ENCODE results near the gene SOBP. TPM values are rescaled to one million over a fixed set of nuclear protein-coding genes. Genes with fewer than 3 reads are reported as not detected.

SOBP gene
- total and polyA plus RNA-seq, 7 experiments from 2014 or later = 0.08 to 0.15 TPM; not detected in 5

DNA sequence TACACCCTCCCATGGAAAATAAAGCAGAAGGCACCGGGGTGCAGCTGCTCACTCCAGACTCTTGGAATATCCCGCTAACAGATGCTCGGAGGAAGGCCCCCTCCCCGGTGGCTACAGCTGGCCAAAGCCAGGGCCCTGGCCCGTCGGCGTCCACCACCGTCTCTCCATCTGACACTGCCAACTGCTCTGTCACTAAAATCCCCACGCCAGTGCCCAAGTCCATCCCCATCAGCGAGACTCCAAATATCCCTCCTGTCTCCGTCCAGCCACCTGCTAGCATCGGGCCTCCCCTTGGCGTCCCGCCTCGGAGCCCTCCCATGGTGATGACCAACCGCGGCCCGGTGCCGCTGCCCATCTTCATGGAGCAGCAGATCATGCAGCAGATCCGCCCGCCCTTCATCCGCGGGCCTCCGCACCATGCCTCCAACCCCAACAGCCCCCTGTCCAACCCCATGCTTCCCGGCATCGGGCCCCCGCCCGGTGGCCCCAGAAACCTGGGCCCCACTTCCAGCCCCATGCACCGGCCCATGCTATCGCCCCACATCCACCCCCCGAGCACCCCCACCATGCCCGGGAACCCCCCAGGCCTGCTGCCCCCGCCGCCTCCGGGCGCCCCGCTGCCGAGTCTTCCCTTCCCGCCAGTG is 143.9 kb downstream of the SOBP start:
- no peak overlapping the region for H3K4me3 ChIP-seq (ENCODE audit: low read length)
- CTCF ChIA-PET = interaction anchor here (0.6 kb wide), 1 partner anchor 1610 kb away, joined by 3 read pairs; no protein-coding TSS in a partner anchor
- H3K9me3 Mint-ChIP-seq = peaks cover 0 to 1% (median 0%) of the 10 kb centered on the region in 11 donors
- H3K4me1 Mint-ChIP-seq = peaks cover 0 to 16% (median 8%) of the 10 kb centered on the region in 7 donors
- intact Hi-C loops (cut with micrococcal nuclease) = no loop called here
- no peak for DNase-seq
- H3K27ac Mint-ChIP-seq = no peak overlapping the region
- ATAC-seq = no peak
- H3K36me3 Mint-ChIP-seq = peaks cover 0 to 5% (median 0%) of the 10 kb centered on the region in 5 donors
- H3K27ac ChIP-seq (ENCODE audit: low read depth, low read length) = no peak overlapping the region
- no peaks in the 10 kb centered on the region for H3K36me3 ChIP-seq (ENCODE audit: control insufficient read depth in 2 of 3, insufficient read depth in 3 of 3, low read length in 3 of 3)
- peaks cover 35 to 84% (median 58%) of the 10 kb centered on the region in 5 donors for H3K27me3 Mint-ChIP-seq
- peaks cover 5 to 9% of the 10 kb centered on the region in 2 donors for H3K27me3 ChIP-seq (ENCODE audit: control insufficient read depth in 2 of 2, insufficient read depth in 2 of 2, low read length in 2 of 2)
- peak overlapping the region; percentile 44 to 80 (median 69) for H3K4me3 Mint-ChIP-seq
- no peaks in the 10 kb centered on the region for H3K9me3 ChIP-seq (ENCODE audit: control insufficient read depth in 2 of 3, low read length in 3 of 3)
- H3K4me1 ChIP-seq (ENCODE audit: control insufficient read depth in 2 of 2, insufficient read depth in 2 of 2, low read length in 2 of 2) = no peaks in the 10 kb centered on the region
- POLR2A ChIA-PET = no interaction called here

DNA sequence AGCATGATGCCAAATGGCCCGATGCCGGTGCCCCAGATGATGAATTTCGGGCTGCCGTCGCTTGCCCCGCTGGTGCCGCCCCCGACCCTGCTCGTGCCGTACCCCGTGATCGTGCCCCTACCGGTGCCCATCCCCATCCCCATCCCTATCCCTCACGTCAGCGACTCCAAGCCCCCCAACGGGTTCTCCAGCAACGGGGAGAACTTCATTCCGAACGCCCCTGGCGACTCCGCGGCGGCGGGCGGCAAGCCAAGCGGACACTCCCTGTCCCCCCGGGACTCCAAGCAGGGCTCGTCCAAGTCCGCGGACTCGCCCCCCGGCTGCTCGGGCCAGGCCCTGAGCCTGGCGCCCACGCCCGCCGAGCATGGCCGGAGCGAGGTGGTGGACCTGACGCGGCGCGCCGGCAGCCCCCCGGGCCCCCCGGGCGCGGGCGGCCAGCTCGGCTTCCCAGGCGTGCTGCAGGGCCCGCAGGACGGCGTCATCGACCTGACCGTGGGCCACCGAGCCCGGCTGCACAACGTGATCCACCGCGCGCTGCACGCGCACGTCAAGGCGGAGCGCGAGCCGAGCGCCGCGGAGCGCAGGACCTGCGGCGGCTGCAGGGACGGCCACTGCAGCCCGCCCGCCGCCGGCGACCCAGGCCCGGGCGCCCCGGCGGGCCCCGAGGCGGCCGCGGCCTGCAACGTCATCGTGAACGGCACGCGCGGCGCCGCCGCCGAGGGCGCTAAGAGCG is 144.6 kb downstream of the SOBP start:
- Histone ChIP-seq H3K4me3 (ENCODE audit: low read length) (no peak overlapping the region), H3K4me1 (ENCODE audit: control insufficient read depth in 2 of 2, insufficient read depth in 2 of 2, low read length in 2 of 2) (no peaks in the 10 kb centered on the region), H3K27ac (ENCODE audit: low read depth, low read length) (no peak overlapping the region), H3K27me3 (ENCODE audit: control insufficient read depth in 2 of 2, insufficient read depth in 2 of 2, low read length in 2 of 2) (peaks cover 5 to 11% of the 10 kb centered on the region in 2 donors), H3K9me3 (ENCODE audit: control insufficient read depth in 2 of 3, low read length in 3 of 3) (no peaks in the 10 kb centered on the region), H3K36me3 (ENCODE audit: control insufficient read depth in 2 of 3, insufficient read depth in 3 of 3, low read length in 3 of 3) (no peaks in the 10 kb centered on the region)
- DNase-seq = no peak
- intact Hi-C loops (cut with micrococcal nuclease) = no loop called here
- H3K4me3 Mint-ChIP-seq = peak overlapping the region; percentile 44 to 80 (median 64)
- peaks cover 0 to 1% (median 0%) of the 10 kb centered on the region in 11 donors for H3K9me3 Mint-ChIP-seq
- no peak overlapping the region for H3K27ac Mint-ChIP-seq
- ChIA-PET CTCF (no interaction called here), POLR2A (no interaction called here)
- H3K4me1 Mint-ChIP-seq = peaks cover 0 to 16% (median 8%) of the 10 kb centered on the region in 7 donors
- peaks cover 0 to 5% (median 0%) of the 10 kb centered on the region in 5 donors for H3K36me3 Mint-ChIP-seq
- H3K27me3 Mint-ChIP-seq = peaks cover 41 to 86% (median 61%) of the 10 kb centered on the region in 5 donors
- peak; percentile 40 for ATAC-seq

DNA sequence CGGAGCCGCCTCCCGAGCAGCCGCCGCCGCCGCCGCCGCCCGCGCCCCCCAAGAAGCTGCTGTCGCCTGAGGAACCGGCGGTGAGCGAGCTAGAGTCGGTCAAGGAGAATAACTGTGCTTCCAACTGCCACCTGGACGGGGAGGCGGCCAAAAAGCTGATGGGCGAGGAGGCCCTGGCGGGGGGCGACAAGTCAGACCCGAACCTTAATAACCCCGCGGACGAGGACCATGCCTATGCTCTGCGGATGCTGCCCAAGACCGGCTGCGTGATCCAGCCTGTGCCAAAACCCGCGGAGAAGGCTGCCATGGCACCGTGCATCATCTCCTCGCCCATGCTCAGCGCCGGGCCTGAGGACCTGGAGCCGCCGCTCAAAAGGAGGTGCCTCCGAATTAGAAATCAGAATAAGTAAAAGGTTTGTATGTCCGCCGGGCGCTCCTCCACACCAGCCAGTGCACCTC is 145.2 kb downstream of the SOBP start:
- Mint-ChIP-seq H3K36me3 (peaks cover 0 to 5% (median 0%) of the 10 kb centered on the region in 5 donors), H3K27me3 (peaks cover 44 to 86% (median 63%) of the 10 kb centered on the region in 5 donors), H3K4me1 (peaks cover 0 to 16% (median 8%) of the 10 kb centered on the region in 7 donors), H3K4me3 (peak overlapping the region; percentile 28 to 80 (median 64)), H3K27ac (no peak overlapping the region), H3K9me3 (peaks cover 0 to 1% (median 0%) of the 10 kb centered on the region in 11 donors)
- ChIA-PET POLR2A (no interaction called here), CTCF (no interaction called here)
- Histone ChIP-seq H3K36me3 (ENCODE audit: control insufficient read depth in 2 of 3, insufficient read depth in 3 of 3, low read length in 3 of 3) (no peaks in the 10 kb centered on the region), H3K4me1 (ENCODE audit: control insufficient read depth in 2 of 2, insufficient read depth in 2 of 2, low read length in 2 of 2) (no peaks in the 10 kb centered on the region), H3K4me3 (ENCODE audit: low read length) (no peak overlapping the region), H3K9me3 (ENCODE audit: control insufficient read depth in 2 of 3, low read length in 3 of 3) (no peaks in the 10 kb centered on the region), H3K27me3 (ENCODE audit: control insufficient read depth in 2 of 2, insufficient read depth in 2 of 2, low read length in 2 of 2) (peaks cover 5 to 13% of the 10 kb centered on the region in 2 donors), H3K27ac (ENCODE audit: low read depth, low read length) (no peak overlapping the region)
- DNase-seq (no peak), ATAC-seq (no peak)
- intact Hi-C loops (cut with micrococcal nuclease) = no loop called here

DNA sequence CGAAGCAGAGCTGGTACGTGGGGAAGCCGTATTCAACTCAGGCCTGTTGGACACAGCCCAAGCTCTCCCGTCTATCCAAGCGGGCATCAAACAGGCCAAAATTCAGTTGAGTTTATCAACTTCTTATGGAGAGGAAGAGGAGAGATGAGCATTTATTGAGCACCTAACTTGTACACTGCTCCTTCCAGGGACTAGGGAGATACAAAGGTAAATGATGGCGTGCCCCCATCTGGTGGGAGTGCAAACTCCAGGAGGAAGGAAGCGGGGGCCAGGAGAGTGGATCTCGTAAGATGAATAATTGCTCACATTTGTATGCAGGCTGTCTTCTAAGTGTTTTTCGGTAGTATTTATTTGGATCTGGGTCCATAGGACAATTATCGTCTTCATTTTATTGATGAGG is 146.6 kb downstream of the SOBP start:
- no peak overlapping the region for H3K4me3 Mint-ChIP-seq
- H3K9me3 Mint-ChIP-seq = peaks cover 0 to 1% (median 0%) of the 10 kb centered on the region in 11 donors
- H3K27ac Mint-ChIP-seq = no peak overlapping the region
- H3K4me1 ChIP-seq (ENCODE audit: control insufficient read depth in 2 of 2, insufficient read depth in 2 of 2, low read length in 2 of 2) = no peaks in the 10 kb centered on the region
- ATAC-seq (no peak), DNase-seq (no peak)
- H3K27me3 Mint-ChIP-seq = peaks cover 44 to 90% (median 61%) of the 10 kb centered on the region in 5 donors
- H3K27me3 ChIP-seq (ENCODE audit: control insufficient read depth in 2 of 2, insufficient read depth in 2 of 2, low read length in 2 of 2) = peaks cover 5 to 13% of the 10 kb centered on the region in 2 donors
- no peaks in the 10 kb centered on the region for H3K9me3 ChIP-seq (ENCODE audit: control insufficient read depth in 2 of 3, low read length in 3 of 3)
- peaks cover 0 to 5% (median 0%) of the 10 kb centered on the region in 5 donors for H3K36me3 Mint-ChIP-seq
- H3K4me3 ChIP-seq (ENCODE audit: low read length) = no peak overlapping the region
- H3K4me1 Mint-ChIP-seq = peaks cover 0 to 16% (median 8%) of the 10 kb centered on the region in 7 donors
- H3K36me3 ChIP-seq (ENCODE audit: control insufficient read depth in 2 of 3, insufficient read depth in 3 of 3, low read length in 3 of 3) = no peaks in the 10 kb centered on the region
- H3K27ac ChIP-seq (ENCODE audit: low read depth, low read length) = no peak overlapping the region
- POLR2A ChIA-PET = no interaction called here
- CTCF ChIA-PET = interaction anchor here (0.5 kb wide), 2 partner anchors 230 to 310 kb away, joined by 3 read pairs; no protein-coding TSS in a partner anchor
- intact Hi-C loops (cut with micrococcal nuclease) = no loop called here

DNA sequence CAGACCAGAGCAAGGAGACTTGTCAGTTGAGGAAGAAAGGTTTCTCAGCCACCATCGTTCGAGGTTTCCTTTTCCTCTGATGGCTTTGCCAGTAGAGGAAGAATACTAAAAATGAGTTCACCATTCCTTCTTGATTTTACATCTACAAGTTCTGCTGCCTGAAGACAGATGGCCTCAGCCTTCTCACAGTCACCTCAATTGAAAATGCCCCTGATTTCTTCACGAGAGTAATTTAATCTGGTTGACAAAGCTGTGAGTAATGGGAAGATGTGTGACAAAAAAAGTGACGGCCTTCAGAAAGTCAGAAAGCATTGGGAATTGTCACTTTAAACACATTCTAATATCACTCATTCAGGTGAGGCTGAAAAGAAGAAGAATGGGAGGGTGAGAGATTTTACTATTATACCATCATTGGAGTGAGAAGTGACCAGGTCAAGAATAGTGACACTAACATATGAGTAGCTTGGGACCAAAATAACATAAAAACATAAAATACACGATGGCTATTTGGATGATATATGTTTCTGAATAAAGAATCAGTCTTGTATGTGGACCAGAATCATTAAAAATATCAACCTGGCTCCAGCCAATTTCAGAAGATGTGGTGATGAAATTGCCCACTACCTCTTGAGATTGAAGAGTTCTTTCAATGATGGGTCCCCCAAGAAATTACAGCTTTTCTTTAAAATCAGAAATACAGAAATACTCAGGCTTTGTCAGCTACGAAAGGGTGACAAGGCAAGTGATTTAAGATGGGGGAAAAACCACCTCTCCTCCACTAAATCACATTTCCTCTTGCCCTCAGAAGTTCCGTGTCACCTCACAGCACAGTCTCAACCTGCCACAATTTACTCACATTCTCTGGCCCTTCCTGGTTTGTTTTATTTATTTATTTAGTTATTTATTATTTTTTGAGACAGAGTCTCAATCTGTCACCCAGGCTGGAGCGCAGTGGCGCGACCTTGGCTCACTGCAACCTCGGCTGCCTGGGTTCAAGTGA is 147.7 kb downstream of the SOBP start:
- peaks cover 38 to 87% (median 50%) of the 10 kb centered on the region in 5 donors for H3K27me3 Mint-ChIP-seq
- H3K27ac Mint-ChIP-seq = no peak overlapping the region
- no peak for ATAC-seq
- DNase-seq = no peak
- no peak overlapping the region for H3K4me3 ChIP-seq (ENCODE audit: low read length)
- intact Hi-C loops (cut with micrococcal nuclease) = no loop called here
- CTCF ChIA-PET = no interaction called here
- no peaks in the 10 kb centered on the region for H3K9me3 Mint-ChIP-seq
- H3K4me1 ChIP-seq (ENCODE audit: control insufficient read depth in 2 of 2, insufficient read depth in 2 of 2, low read length in 2 of 2) = no peaks in the 10 kb centered on the region
- H3K9me3 ChIP-seq (ENCODE audit: control insufficient read depth in 2 of 3, low read length in 3 of 3) = no peaks in the 10 kb centered on the region
- H3K36me3 ChIP-seq (ENCODE audit: control insufficient read depth in 2 of 3, insufficient read depth in 3 of 3, low read length in 3 of 3) = no peaks in the 10 kb centered on the region
- H3K4me1 Mint-ChIP-seq = peaks cover 0 to 16% (median 8%) of the 10 kb centered on the region in 7 donors
- POLR2A ChIA-PET = no interaction called here
- peaks cover 0 to 5% (median 0%) of the 10 kb centered on the region in 5 donors for H3K36me3 Mint-ChIP-seq
- peaks cover 2 to 9% of the 10 kb centered on the region in 2 donors for H3K27me3 ChIP-seq (ENCODE audit: control insufficient read depth in 2 of 2, insufficient read depth in 2 of 2, low read length in 2 of 2)
- no peak overlapping the region for H3K4me3 Mint-ChIP-seq
- no peak overlapping the region for H3K27ac ChIP-seq (ENCODE audit: low read depth, low read length)

DNA sequence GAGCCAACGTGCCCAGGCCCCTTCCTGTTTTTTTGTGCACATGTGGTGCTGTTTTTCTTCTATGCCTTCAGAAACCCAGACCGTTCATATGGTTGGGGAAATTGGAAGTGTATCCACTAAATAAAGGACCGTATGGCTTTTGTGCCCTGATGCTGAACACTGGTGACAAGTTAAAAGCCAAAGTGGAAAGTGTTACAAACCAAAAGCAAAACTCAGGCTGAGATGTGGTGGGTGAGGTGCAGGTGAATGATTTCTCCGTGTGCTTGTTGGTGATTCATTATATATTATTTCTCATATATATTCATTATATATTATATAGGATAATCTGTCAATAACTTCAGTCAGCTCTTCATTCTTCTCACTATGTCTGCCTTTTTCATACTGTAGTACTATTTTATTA is 148.6 kb downstream of the SOBP start:
- CTCF ChIA-PET = no interaction called here
- no peak overlapping the region for H3K4me3 ChIP-seq (ENCODE audit: low read length)
- Mint-ChIP-seq H3K4me1 (peaks cover 0 to 11% (median 4%) of the 10 kb centered on the region in 7 donors), H3K4me3 (no peak overlapping the region), H3K27ac (no peak overlapping the region), H3K27me3 (peaks cover 29 to 84% (median 41%) of the 10 kb centered on the region in 5 donors), H3K36me3 (peaks cover 0 to under 1% (median 0%) of the 10 kb centered on the region in 5 donors), H3K9me3 (no peaks in the 10 kb centered on the region)
- H3K27ac ChIP-seq (ENCODE audit: low read depth, low read length) = no peak overlapping the region
- intact Hi-C loops (cut with micrococcal nuclease) = no loop called here
- ATAC-seq (no peak), DNase-seq (no peak)
- peaks cover 0 to 3% of the 10 kb centered on the region in 2 donors for H3K27me3 ChIP-seq (ENCODE audit: control insufficient read depth in 2 of 2, insufficient read depth in 2 of 2, low read length in 2 of 2)
- no peaks in the 10 kb centered on the region for H3K9me3 ChIP-seq (ENCODE audit: control insufficient read depth in 2 of 3, low read length in 3 of 3)
- POLR2A ChIA-PET = no interaction called here
- no peaks in the 10 kb centered on the region for H3K4me1 ChIP-seq (ENCODE audit: control insufficient read depth in 2 of 2, insufficient read depth in 2 of 2, low read length in 2 of 2)
- no peaks in the 10 kb centered on the region for H3K36me3 ChIP-seq (ENCODE audit: control insufficient read depth in 2 of 3, insufficient read depth in 3 of 3, low read length in 3 of 3)
